NCI-H128 (cell line): Measurements from ENCODE around the gene OXGR1.
"Not testable (repeated sequence)": the region's sequence is repeated elsewhere in the genome, so short reads cannot be mapped to it uniquely, and the experiment has no call there.

Experiments used
- DNase-seq: peaks from one replicate; lab custom pipeline; 2025; ENCODE audit not compliant: unreplicated experiment; lab: John Stamatoyannopoulos, UW

OXGR1 gene

GRCh38 chr13:96994017-96994857 lies at the start of gene OXGR1:
TSS of gene OXGR1 (minus strand) at chr13:96994476. CDS start at chr13:96987759, 6,717 bp downstream.
- DNase-seq: no peak

- DNase-seq: no peak
Measured at GRCh38 chr13:97043302-97043701, 49.0 kb upstream of the OXGR1 start.

GRCh38 chr13:97030705-97031452 lies 36.6 kb upstream of the OXGR1 start:
- DNase-seq: no peak

- DNase-seq: peak; percentile 2
Measured at GRCh38 chr13:97028441-97029299, 34.4 kb upstream of the OXGR1 start.

GRCh38 chr13:97027162-97027554 lies 32.9 kb upstream of the OXGR1 start:
- DNase-seq: no peak

- DNase-seq: no peak
Measured at GRCh38 chr13:97026531-97027161, 32.4 kb upstream of the OXGR1 start.

GRCh38 chr13:97023812-97024211 lies 29.5 kb upstream of the OXGR1 start:
- not testable (repeated sequence) for DNase-seq

- DNase-seq: no peak
Measured at GRCh38 chr13:97023117-97023516, 28.8 kb upstream of the OXGR1 start.

GRCh38 chr13:97021241-97021640 lies 27.0 kb upstream of the OXGR1 start:
- no peak for DNase-seq

GRCh38 chr13:97020689-97021240 lies 26.5 kb upstream of the OXGR1 start:
- no peak for DNase-seq

- DNase-seq: no peak
Measured at GRCh38 chr13:97020194-97020593, 25.9 kb upstream of the OXGR1 start.

GRCh38 chr13:97019236-97019635 lies 25.0 kb upstream of the OXGR1 start:
- DNase-seq: no peak

- DNase-seq: peak; percentile 12
Measured at GRCh38 chr13:97018029-97018819, 23.9 kb upstream of the OXGR1 start.

GRCh38 chr13:97017322-97017721 lies 23.0 kb upstream of the OXGR1 start:
- no peak for DNase-seq

GRCh38 chr13:97015661-97016350 lies 21.5 kb upstream of the OXGR1 start:
- no peak for DNase-seq

GRCh38 chr13:97012251-97013048 lies 18.2 kb upstream of the OXGR1 start:
- DNase-seq: no peak

- DNase-seq: no peak
Measured at GRCh38 chr13:97011446-97012131, 17.3 kb upstream of the OXGR1 start.

- no peak for DNase-seq
Measured at GRCh38 chr13:97008643-97009042, 14.4 kb upstream of the OXGR1 start.
